HepG2 (cell line): Measurements from ENCODE around the gene AGXT. TPM values are rescaled to one million over a fixed set of nuclear protein-coding genes. Genes with fewer than 3 reads are reported as not detected.

Experiments
- ARID2 ChIP-seq: sonication (generic); formaldehyde crosslinking; IDR thresholded peaks from 2 replicates; pipeline ENCODE4 v1.8.1; 2022; ENCODE audit warnings: mild to moderate bottlenecking, missing genetic modification reagents, borderline replicate concordance
- ARNT ChIP-seq: fragments of 450-650 bp; IDR thresholded peaks from 2 replicates; pipeline ENCODE4 v1.6.1; 2017
- ATF4 ChIP-seq, 2 experiments: fragments of 450-650 bp in 1 of 2; sonication (generic) in 1 of 2; formaldehyde crosslinking; IDR thresholded peaks; 2 replicates each; pipeline versions ENCODE4 v1.5.0 to v1.8.0; 2020 to 2022; ENCODE audit warnings: mild to moderate bottlenecking in 1 of 2, missing genetic modification reagents in 1 of 2
- ATF7-NPFF ChIP-seq: sonication (generic); formaldehyde crosslinking; IDR thresholded peaks from 2 replicates; pipeline ENCODE4 v1.8.1; 2023; ENCODE audit warnings: mild to moderate bottlenecking, low read depth, missing genetic modification reagents, moderate library complexity
- GATAD2A ChIP-seq: IDR thresholded peaks from 2 replicates; pipeline ENCODE4 v1.6.1; 2016
- HDAC2 ChIP-seq: sonication (generic); formaldehyde crosslinking; IDR thresholded peaks from 2 replicates; pipeline ENCODE4 v1.4.0; 2020; ENCODE audit warnings: missing genetic modification reagents
- HOXA7 ChIP-seq: sonication (generic); formaldehyde crosslinking; IDR thresholded peaks from 2 replicates; pipeline ENCODE4 v1.8.1; 2022; ENCODE audit warnings: mild to moderate bottlenecking, missing genetic modification reagents, moderate library complexity
- MAFK ChIP-seq, 2 experiments: IDR thresholded peaks in 1 of 2; conservative IDR thresholded peaks in 1 of 2; 2 replicates each; pipeline ENCODE4 v1.6.1; 2011; ENCODE audit warnings: improper control_type of control experiment in 2 of 2, low read length in 2 of 2
- PRDM10 ChIP-seq: sonication (generic); formaldehyde crosslinking; IDR thresholded peaks from 2 replicates; pipeline ENCODE4 v1.4.0; 2020; ENCODE audit warnings: low read depth, missing genetic modification reagents
- SIN3A ChIP-seq: IDR thresholded peaks from 2 replicates; pipeline ENCODE4 v1.6.1; 2011; ENCODE audit warnings: low read depth, mild to moderate bottlenecking, control low read depth, low read length, borderline replicate concordance
- SKIL ChIP-seq: sonication (generic); formaldehyde crosslinking; IDR thresholded peaks from 2 replicates; pipeline ENCODE4 v1.8.0; 2022; ENCODE audit warnings: missing genetic modification reagents, mild to moderate bottlenecking, moderate library complexity, borderline replicate concordance
- STAG1 ChIP-seq: sonication (generic); formaldehyde crosslinking; IDR thresholded peaks from 2 replicates; pipeline ENCODE4 v1.4.0; 2020; ENCODE audit warnings: missing genetic modification reagents
- ZBTB33 ChIP-seq: sonication (generic); formaldehyde crosslinking; IDR thresholded peaks from 2 replicates; pipeline ENCODE4 v1.4.0; 2020; ENCODE audit warnings: missing genetic modification reagents
- ZMYM2 ChIP-seq: sonication (generic); formaldehyde crosslinking; IDR thresholded peaks from 2 replicates; pipeline ENCODE4 v1.8.0; 2022; ENCODE audit warnings: mild to moderate bottlenecking, missing genetic modification reagents
- ZNF251 ChIP-seq: sonication (generic); formaldehyde crosslinking; IDR thresholded peaks from 2 replicates; pipeline ENCODE4 v1.9.0; 2021; ENCODE audit warnings: mild to moderate bottlenecking, missing genetic modification reagents
- ZNF256 ChIP-seq: sonication (generic); formaldehyde crosslinking; conservative IDR thresholded peaks from 2 replicates; pipeline ENCODE4 v1.4.0; 2020; ENCODE audit warnings: missing genetic modification reagents
- ZNF451 ChIP-seq: sonication (generic); formaldehyde crosslinking; IDR thresholded peaks from 2 replicates; pipeline ENCODE4 v1.5.0; 2020; ENCODE audit warnings: mild to moderate bottlenecking, missing genetic modification reagents
- ZUFSP ChIP-seq: sonication (generic); formaldehyde crosslinking; IDR thresholded peaks from 2 replicates; pipeline ENCODE4 v1.9.0; 2021; ENCODE audit warnings: missing genetic modification reagents, mild to moderate bottlenecking, borderline replicate concordance
- polyA plus RNA-seq, 8 experiments: library from polyadenylated mRNA; depleted of rRNA in 3 of 8; stranded (reverse) in 7 of 8; unstranded in 1 of 8; fragments of >200 nt; fragmentation: Illumina TruSeq in 4 of 8; extraction: Trizol in 4 of 8; gene quantifications; 2 replicates each; pipeline versions ENCODE4 v1.2.1 to v1.2.3, GENCODE V29; 2011 to 2016; ENCODE audit warnings: low read depth in 4 of 8, missing spikeins in 1 of 8, mixed read lengths in 1 of 8; ENCODE audit not compliant: insufficient read depth in 1 of 8
- total RNA-seq, 5 experiments: library from RNA; depleted of rRNA; stranded (reverse); fragments of >200 nt; fragmentation: Illumina TruSeq; extraction: Trizol; gene quantifications; 2 replicates each; pipeline ENCODE4 v1.2.3, GENCODE V29; 2016; ENCODE audit warnings: low read depth in 1 of 5

AGXT gene
- total and polyA plus RNA-seq, 2 of the 13 experiments (the other 11 are each of a cell fraction or from before 2014, with no cell fraction given), result 41.9 to 96.1 TPM

GRCh38 chr2:240868286-240869108 is at the start of gene AGXT (continued):
- TF ChIP-seq PRDM10 (CRISPR knock-in tag) (peak; percentile 64; the same call in 1 of the 2 replicates), STAG1 (CRISPR knock-in tag) (0 out of 2 replicates have a peak, but pooled peaks have one; percentile 13), ARNT (no peak), SKIL (CRISPR knock-in tag) (peak; percentile 86), ZNF251 (CRISPR knock-in tag) (no peak), HOXA7 (no peak; the same call in 1 of the 2 replicates), SIN3A (peak; percentile 40; the same call in 1 of the 2 replicates), GATAD2A (CRISPR knock-in tag) (peak; percentile 73), ATF7-NPFF (peak; percentile 81), ARID2 (CRISPR knock-in tag) (no peak), HDAC2 (CRISPR knock-in tag) (peak; percentile 86; the same call in 1 of the 2 replicates), ZUFSP (CRISPR knock-in tag) (no peak), MAFK (conservative IDR thresholded peaks at IDR 0.05 in 1 of 2, IDR thresholded peaks at IDR 0.05 in 1 of 2; ENCODE audit: low read length in 2 of 2) (no peak), ZNF451 (CRISPR knock-in tag) (peak; percentile 89; the same call in 1 of the 2 replicates), ATF4 (CRISPR knock-in tag; IDR thresholded peaks at IDR 0.05) (peak in 1 of 2 experiments; percentile 63; a peak in 2 of 4 replicates), ZNF256 (CRISPR knock-in tag) (no peak), ZMYM2 (CRISPR knock-in tag) (peak; percentile 77; the same call in 1 of the 2 replicates), ZBTB33 (peak; percentile 48; the same call in 1 of the 2 replicates)
